ENCODE results near the gene GPC3. TPM values are rescaled to one million over a fixed set of nuclear protein-coding genes. Genes with fewer than 3 reads are reported as not detected.

Gene GPC3
- 0.05 TPM for polyA plus RNA-seq (2013)

DNA sequence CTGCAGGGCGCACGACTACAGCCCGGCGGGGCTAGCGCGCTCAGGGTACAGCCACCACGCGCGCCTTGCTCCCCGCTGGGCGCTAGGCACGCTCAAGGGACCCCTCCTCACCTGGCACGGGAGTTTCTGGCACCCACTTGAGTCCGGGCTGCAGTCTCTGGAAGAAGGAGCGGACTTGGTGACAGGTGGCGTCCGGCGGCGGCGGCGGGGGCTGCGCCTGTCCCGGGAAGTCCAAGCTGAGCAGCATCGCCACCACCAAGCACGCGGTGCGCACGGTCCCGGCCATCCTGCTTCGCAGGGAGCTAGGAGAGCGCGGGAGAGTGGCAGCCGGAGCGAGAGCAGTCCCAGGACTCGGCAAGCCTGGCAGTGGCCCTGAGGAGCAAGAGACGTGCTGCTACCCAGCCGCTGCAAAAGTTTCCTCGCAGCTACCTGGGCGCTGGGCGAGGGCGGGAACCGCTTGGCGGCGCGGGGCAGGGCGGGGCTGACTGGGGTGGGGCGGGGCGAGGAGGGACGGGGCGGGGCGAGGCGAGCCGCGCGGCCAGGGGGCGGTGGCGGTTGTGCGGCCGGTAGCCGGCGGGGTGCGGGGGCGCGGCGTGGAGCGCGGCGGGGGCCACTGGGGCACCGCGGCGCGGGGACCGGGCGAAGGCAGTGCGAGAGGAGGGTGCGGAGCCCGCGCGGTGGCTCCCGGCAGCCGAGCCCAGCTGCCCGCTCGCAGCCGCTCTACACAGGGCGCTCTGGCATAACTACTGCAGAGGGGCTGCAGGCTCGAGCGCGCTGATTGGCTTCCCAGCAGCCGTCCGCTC lies at the start of gene GPC3:
GPC3 (minus strand) TSS at position 431 of the 803 bp plus-strand sequence.
- ChIA-PET POLR2A (no interaction called here), CTCF (interaction anchor here (1.0 kb wide), 1 partner anchor 41 kb away, joined by 3 read pairs; no protein-coding TSS in a partner anchor)
- H3K36me3 ChIP-seq (ENCODE audit: control insufficient read depth in 4 of 4, insufficient read depth in 4 of 4, low read length in 3 of 4): no peaks in the 10 kb centered on the region
- 43% methylated on average over 70 of the region's 90 CpGs for WGBS (ENCODE audit: insufficient coverage)
- DNase-seq: peak; percentile 29 to 57 (median 55)
- no peak within 1 kb of the TSS for H3K27ac ChIP-seq (ENCODE audit: insufficient read depth in 1 of 2, low read depth in 1 of 2, low read length in 2 of 2, poor library complexity in 1 of 2, severe bottlenecking in 2 of 2)
- peak within 1 kb of the TSS in 6 of 7 experiments; percentile 20 to 70 (median 51) for H3K4me3 ChIP-seq (ENCODE audit: control insufficient read depth in 1 of 7, extremely low read depth in 1 of 7, insufficient read depth in 4 of 7, low read depth in 2 of 7, low read length in 6 of 7)
- peaks cover 0 to 12% (median 0%) of the 10 kb centered on the region in 5 experiments for H3K9me3 ChIP-seq (ENCODE audit: control extremely low read depth in 1 of 5, control insufficient read depth in 4 of 5, insufficient read depth in 2 of 5, low read depth in 1 of 5, low read length in 4 of 5)
- H3K4me1 ChIP-seq (ENCODE audit: control extremely low read depth in 1 of 4, control insufficient read depth in 4 of 4, insufficient read depth in 4 of 4, low read length in 3 of 4): peaks cover 0 to 20% (median 9%) of the 10 kb centered on the region in 4 experiments
- peaks cover 2 to 65% (median 14%) of the 10 kb centered on the region in 5 experiments for H3K27me3 ChIP-seq (replicated peaks in 2 of 5; ENCODE audit: control insufficient read depth in 4 of 5, insufficient read depth in 5 of 5, low read length in 4 of 5)

DNA sequence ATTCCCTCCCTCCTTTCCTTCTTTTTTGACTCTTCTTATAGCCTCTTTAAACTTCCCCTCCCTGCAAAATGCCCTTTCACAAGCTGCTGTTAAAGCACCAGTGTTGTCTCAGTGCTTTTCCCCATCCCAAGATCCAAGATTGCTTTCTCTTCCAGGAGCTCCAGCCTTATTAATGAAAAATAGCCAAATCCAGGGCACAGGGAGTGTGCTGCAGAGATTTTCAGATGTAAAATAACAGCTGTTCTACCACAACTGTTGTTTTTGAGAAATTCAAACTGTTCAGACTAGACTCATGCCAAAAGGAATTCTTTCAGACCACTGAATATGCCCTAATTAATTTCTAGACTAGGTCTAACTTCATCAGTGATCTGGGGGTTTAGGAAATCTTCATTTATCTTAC lies 47.0 kb upstream of the GPC3 start:
- Histone ChIP-seq H3K27me3 (replicated peaks in 2 of 5; ENCODE audit: control insufficient read depth in 4 of 5, insufficient read depth in 5 of 5, low read length in 4 of 5) (peaks cover 0 to 5% (median 0%) of the 10 kb centered on the region in 5 experiments), H3K27ac (ENCODE audit: insufficient read depth in 1 of 2, low read depth in 1 of 2, low read length in 2 of 2, poor library complexity in 1 of 2, severe bottlenecking in 2 of 2) (no peak overlapping the region), H3K9me3 (ENCODE audit: control extremely low read depth in 1 of 5, control insufficient read depth in 4 of 5, insufficient read depth in 2 of 5, low read depth in 1 of 5, low read length in 4 of 5) (no peaks in the 10 kb centered on the region), H3K4me1 (ENCODE audit: control extremely low read depth in 1 of 4, control insufficient read depth in 4 of 4, insufficient read depth in 4 of 4, low read length in 3 of 4) (no peaks in the 10 kb centered on the region), H3K36me3 (ENCODE audit: control insufficient read depth in 4 of 4, insufficient read depth in 4 of 4, low read length in 3 of 4) (no peaks in the 10 kb centered on the region), H3K4me3 (ENCODE audit: control insufficient read depth in 1 of 7, extremely low read depth in 1 of 7, insufficient read depth in 4 of 7, low read depth in 2 of 7, low read length in 6 of 7) (no peak overlapping the region)
- DNase-seq: no peak
- ChIA-PET POLR2A (no interaction called here), CTCF (no interaction called here)

DNA sequence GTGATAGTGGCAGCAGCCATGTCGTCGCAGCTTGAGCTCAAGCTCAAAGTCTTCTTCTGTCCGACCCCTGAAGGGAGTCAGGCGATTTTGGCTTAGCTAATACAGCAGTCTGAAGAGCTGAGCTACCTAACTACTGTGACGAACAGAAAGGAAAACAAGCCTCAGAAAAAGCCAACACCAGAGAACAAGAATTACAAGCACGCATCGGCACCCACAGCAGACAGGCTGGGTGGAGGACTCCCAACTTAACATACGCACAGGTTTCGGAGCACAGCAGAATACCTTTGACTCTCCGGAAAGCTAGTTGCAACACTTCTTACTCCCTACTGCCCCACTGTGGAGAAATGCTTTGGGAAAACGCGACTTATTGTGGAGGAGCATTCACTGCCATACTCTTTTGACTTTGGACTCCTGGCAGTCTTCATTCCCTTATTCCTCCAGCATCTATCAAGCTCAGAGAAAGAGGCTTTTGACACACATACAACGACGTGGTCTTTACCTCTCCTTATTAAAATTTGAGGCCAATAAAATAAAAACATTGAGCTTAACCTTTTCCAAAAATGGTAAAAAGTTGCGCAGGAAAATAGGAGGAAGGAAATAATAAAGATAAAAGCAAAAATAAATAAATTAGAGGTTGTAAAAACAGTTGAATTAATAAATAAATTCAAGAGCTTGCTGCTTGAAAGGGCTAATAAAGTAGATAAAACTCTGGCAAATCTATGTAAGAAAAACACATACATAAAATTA lies 41.3 kb upstream of the GPC3 start:
- CTCF ChIA-PET: interaction anchor here (0.8 to 1.8 kb wide), 5 partner anchors 42 to 236 kb away, joined by 3 to 7 read pairs (median 3); partner anchors contain the start of gene GPC3
- Histone ChIP-seq H3K36me3 (ENCODE audit: control insufficient read depth in 4 of 4, insufficient read depth in 4 of 4, low read length in 3 of 4) (no peaks in the 10 kb centered on the region), H3K4me3 (ENCODE audit: control insufficient read depth in 1 of 7, extremely low read depth in 1 of 7, insufficient read depth in 4 of 7, low read depth in 2 of 7, low read length in 6 of 7) (peak overlapping the region in 6 of 7 experiments; percentile 9 to 70 (median 32)), H3K4me1 (ENCODE audit: control extremely low read depth in 1 of 4, control insufficient read depth in 4 of 4, insufficient read depth in 4 of 4, low read length in 3 of 4) (peaks cover 0 to 6% (median 0%) of the 10 kb centered on the region in 4 experiments), H3K27ac (ENCODE audit: insufficient read depth in 1 of 2, low read depth in 1 of 2, low read length in 2 of 2, poor library complexity in 1 of 2, severe bottlenecking in 2 of 2) (no peak overlapping the region), H3K9me3 (ENCODE audit: control extremely low read depth in 1 of 5, control insufficient read depth in 4 of 5, insufficient read depth in 2 of 5, low read depth in 1 of 5, low read length in 4 of 5) (no peaks in the 10 kb centered on the region), H3K27me3 (replicated peaks in 2 of 5; ENCODE audit: control insufficient read depth in 4 of 5, insufficient read depth in 5 of 5, low read length in 4 of 5) (peaks cover 0 to 10% (median 0%) of the 10 kb centered on the region in 5 experiments)
- POLR2A ChIA-PET: no interaction called here
- DNase-seq: peak; percentile 31 to 63 (median 62)
- 49% methylated on average over 6 of the region's 15 CpGs for WGBS (ENCODE audit: insufficient coverage)

DNA sequence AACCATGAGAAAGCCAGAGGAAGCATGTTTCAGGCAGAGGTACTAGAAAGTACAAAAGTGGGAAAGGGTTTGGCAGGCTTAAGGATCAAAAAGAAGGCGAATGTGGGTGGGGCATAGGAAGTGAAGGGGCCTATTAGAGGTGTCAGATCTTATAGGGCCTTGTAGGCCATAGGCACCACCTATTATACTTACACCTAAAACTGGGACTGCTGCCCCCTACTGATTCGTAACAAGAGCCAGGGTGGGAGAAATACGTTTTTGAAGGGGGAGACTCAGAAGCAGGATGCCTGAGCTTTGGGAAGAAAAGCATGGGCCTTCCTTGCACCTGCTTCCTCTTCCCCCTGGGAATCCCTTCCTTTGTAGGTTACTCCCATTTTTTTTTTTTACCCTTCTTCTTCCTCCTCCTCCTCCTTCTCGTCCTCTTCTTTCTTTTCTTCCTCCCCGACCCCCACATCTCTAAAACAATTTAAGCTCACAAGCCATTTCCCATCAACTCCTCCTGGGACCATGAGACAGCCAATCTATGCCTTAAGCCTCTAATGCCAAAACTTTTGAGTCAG lies 40.7 kb upstream of the GPC3 start:
- peak; percentile 2 to 20 (median 17) for DNase-seq
- peaks cover 0 to 6% (median 0%) of the 10 kb centered on the region in 4 experiments for H3K4me1 ChIP-seq (ENCODE audit: control extremely low read depth in 1 of 4, control insufficient read depth in 4 of 4, insufficient read depth in 4 of 4, low read length in 3 of 4)
- H3K27ac ChIP-seq (ENCODE audit: insufficient read depth in 1 of 2, low read depth in 1 of 2, low read length in 2 of 2, poor library complexity in 1 of 2, severe bottlenecking in 2 of 2): no peak overlapping the region
- POLR2A ChIA-PET: no interaction called here
- H3K27me3 ChIP-seq (replicated peaks in 2 of 5; ENCODE audit: control insufficient read depth in 4 of 5, insufficient read depth in 5 of 5, low read length in 4 of 5): peaks cover 0 to 10% (median 0%) of the 10 kb centered on the region in 5 experiments
- CTCF ChIA-PET: interaction anchor here (0.8 to 1.8 kb wide), 5 partner anchors 41 to 235 kb away, joined by 3 to 7 read pairs (median 3); partner anchors contain the start of gene GPC3
- H3K36me3 ChIP-seq (ENCODE audit: control insufficient read depth in 4 of 4, insufficient read depth in 4 of 4, low read length in 3 of 4): no peaks in the 10 kb centered on the region
- 55% methylated on average over 4 of the region's 5 CpGs for WGBS (ENCODE audit: insufficient coverage)
- no peaks in the 10 kb centered on the region for H3K9me3 ChIP-seq (ENCODE audit: control extremely low read depth in 1 of 5, control insufficient read depth in 4 of 5, insufficient read depth in 2 of 5, low read depth in 1 of 5, low read length in 4 of 5)
- H3K4me3 ChIP-seq (ENCODE audit: control insufficient read depth in 1 of 7, extremely low read depth in 1 of 7, insufficient read depth in 4 of 7, low read depth in 2 of 7, low read length in 6 of 7): peak overlapping the region in 5 of 7 experiments; percentile 29 to 70 (median 32)

DNA sequence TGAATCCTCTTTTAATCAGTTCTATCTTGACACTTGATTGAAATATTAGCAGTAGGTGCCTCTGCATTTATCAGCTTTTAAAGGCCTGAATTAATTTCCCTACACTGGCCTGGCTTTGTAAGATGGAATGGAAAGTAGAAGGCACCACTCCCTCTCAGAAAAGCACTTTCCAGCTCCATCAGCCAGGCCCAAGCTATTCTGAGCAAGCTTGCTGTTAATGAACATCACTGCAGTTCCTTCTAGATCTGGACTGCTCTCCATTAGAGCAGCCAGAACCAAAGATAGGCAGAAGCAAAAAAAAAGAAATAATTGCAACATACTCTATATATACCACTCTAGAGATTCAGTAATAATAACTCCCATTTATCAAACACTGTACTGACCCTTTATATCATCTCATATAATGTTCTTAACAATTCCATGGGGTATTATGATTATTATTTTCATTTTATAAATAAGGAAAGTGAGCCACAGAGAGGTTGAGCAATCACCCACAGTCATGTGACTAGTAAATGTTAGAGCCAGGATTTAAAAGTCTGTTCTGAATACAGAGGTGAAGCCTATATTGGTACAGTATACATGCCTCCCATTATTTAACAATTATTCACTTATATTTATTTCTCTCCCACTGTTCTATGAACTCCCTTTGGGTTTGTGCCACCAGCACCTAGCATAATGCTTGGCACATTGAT lies 39.4 kb upstream of the GPC3 start:
- no peaks in the 10 kb centered on the region for H3K9me3 ChIP-seq (ENCODE audit: control extremely low read depth in 1 of 5, control insufficient read depth in 4 of 5, insufficient read depth in 2 of 5, low read depth in 1 of 5, low read length in 4 of 5)
- no peaks in the 10 kb centered on the region for H3K36me3 ChIP-seq (ENCODE audit: control insufficient read depth in 4 of 4, insufficient read depth in 4 of 4, low read length in 3 of 4)
- no peak overlapping the region for H3K4me3 ChIP-seq (ENCODE audit: control insufficient read depth in 1 of 7, extremely low read depth in 1 of 7, insufficient read depth in 4 of 7, low read depth in 2 of 7, low read length in 6 of 7)
- DNase-seq: no peak
- no peak overlapping the region for H3K27ac ChIP-seq (ENCODE audit: insufficient read depth in 1 of 2, low read depth in 1 of 2, low read length in 2 of 2, poor library complexity in 1 of 2, severe bottlenecking in 2 of 2)
- H3K27me3 ChIP-seq (replicated peaks in 2 of 5; ENCODE audit: control insufficient read depth in 4 of 5, insufficient read depth in 5 of 5, low read length in 4 of 5): peaks cover 0 to 10% (median 0%) of the 10 kb centered on the region in 5 experiments
- POLR2A ChIA-PET: no interaction called here
- CTCF ChIA-PET: interaction anchor here (0.7 kb wide), 1 partner anchor 103 kb away, joined by 3 read pairs; no protein-coding TSS in a partner anchor
- H3K4me1 ChIP-seq (ENCODE audit: control extremely low read depth in 1 of 4, control insufficient read depth in 4 of 4, insufficient read depth in 4 of 4, low read length in 3 of 4): peaks cover 0 to 6% (median 0%) of the 10 kb centered on the region in 4 experiments

DNA sequence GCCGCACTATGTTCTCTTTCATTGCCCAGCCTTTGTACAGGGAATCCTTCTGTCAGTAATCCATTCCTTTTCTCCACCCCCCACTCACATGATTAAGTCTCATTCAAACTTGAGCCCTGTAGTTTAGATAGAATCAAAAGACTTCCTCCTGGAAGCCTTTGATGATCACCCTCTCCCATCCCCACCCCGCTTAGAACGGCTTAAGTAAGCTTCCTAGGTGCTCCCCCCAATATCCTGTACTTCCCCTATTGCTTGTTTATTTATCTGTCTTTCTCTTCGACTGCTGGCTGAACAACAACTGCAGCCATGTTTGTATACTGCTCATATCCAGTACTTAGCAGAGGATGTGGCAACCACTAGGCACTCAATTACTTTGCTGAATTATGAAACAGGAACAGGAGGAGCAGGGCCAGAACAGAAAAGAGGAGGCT lies 38.5 kb upstream of the GPC3 start:
- H3K9me3 ChIP-seq (ENCODE audit: control extremely low read depth in 1 of 5, control insufficient read depth in 4 of 5, insufficient read depth in 2 of 5, low read depth in 1 of 5, low read length in 4 of 5): no peaks in the 10 kb centered on the region
- peaks cover 0 to 6% (median 0%) of the 10 kb centered on the region in 4 experiments for H3K4me1 ChIP-seq (ENCODE audit: control extremely low read depth in 1 of 4, control insufficient read depth in 4 of 4, insufficient read depth in 4 of 4, low read length in 3 of 4)
- DNase-seq: peak in 2 of 3 donors; percentile 12 to 32
- H3K4me3 ChIP-seq (ENCODE audit: control insufficient read depth in 1 of 7, extremely low read depth in 1 of 7, insufficient read depth in 4 of 7, low read depth in 2 of 7, low read length in 6 of 7): no peak overlapping the region
- CTCF ChIA-PET: interaction anchor here (0.7 kb wide), 1 partner anchor 102 kb away, joined by 3 read pairs; no protein-coding TSS in a partner anchor
- POLR2A ChIA-PET: no interaction called here
- H3K27me3 ChIP-seq (replicated peaks in 2 of 5; ENCODE audit: control insufficient read depth in 4 of 5, insufficient read depth in 5 of 5, low read length in 4 of 5): peaks cover 0 to 10% (median 0%) of the 10 kb centered on the region in 5 experiments
- WGBS (ENCODE audit: insufficient coverage): 50% methylated on average over 4 of the region's 4 CpGs
- H3K27ac ChIP-seq (ENCODE audit: insufficient read depth in 1 of 2, low read depth in 1 of 2, low read length in 2 of 2, poor library complexity in 1 of 2, severe bottlenecking in 2 of 2): no peak overlapping the region
- H3K36me3 ChIP-seq (ENCODE audit: control insufficient read depth in 4 of 4, insufficient read depth in 4 of 4, low read length in 3 of 4): no peaks in the 10 kb centered on the region

Data from common myeloid progenitor, CD34-positive (primary cell).